ENCODE measurements around the gene APLN.

The APLN gene

DNA sequence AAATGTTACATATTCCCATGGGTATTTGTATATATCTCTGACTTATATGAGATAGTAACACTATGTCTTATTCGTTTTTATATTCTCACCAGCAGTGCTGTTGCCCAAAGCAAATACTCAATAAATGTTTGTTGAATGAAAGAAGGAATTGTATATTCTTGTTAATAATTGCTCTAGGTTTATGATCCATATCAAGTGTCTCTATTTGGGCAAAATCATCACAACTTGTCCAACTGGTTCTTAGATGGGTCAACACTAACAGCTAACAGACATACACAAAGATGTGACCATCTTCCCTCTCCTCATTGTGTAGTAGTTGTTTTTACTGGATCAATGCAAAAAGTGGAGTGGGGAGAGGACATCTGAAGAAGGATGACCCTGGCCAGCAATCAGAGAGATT, 6.6 kb upstream of the APLN start:
- Histone ChIP-seq H3K27ac (replicated peaks) (no peak overlapping the region), H3K27me3 (ENCODE audit: insufficient read depth, poor library complexity, severe bottlenecking) (no peaks in the 10 kb centered on the region), H3K4me3 (replicated peaks; ENCODE audit: insufficient read depth, low read length) (no peak overlapping the region)
- no peak for DNase-seq (ENCODE audit: low read depth in 1 of 2, low spot score in 1 of 2)
- no peak for TF ChIP-seq GABPA (IDR thresholded peaks at IDR 0.05; ENCODE audit: low read depth)
- no peak for TF ChIP-seq SPI1 (IDR thresholded peaks at IDR 0.05; ENCODE audit: borderline replicate concordance, low read depth)
- TF ChIP-seq POLR2AphosphoS5 (IDR thresholded peaks at IDR 0.05; ENCODE audit: low read depth), result no peak
- TF ChIP-seq, protein P1, sequence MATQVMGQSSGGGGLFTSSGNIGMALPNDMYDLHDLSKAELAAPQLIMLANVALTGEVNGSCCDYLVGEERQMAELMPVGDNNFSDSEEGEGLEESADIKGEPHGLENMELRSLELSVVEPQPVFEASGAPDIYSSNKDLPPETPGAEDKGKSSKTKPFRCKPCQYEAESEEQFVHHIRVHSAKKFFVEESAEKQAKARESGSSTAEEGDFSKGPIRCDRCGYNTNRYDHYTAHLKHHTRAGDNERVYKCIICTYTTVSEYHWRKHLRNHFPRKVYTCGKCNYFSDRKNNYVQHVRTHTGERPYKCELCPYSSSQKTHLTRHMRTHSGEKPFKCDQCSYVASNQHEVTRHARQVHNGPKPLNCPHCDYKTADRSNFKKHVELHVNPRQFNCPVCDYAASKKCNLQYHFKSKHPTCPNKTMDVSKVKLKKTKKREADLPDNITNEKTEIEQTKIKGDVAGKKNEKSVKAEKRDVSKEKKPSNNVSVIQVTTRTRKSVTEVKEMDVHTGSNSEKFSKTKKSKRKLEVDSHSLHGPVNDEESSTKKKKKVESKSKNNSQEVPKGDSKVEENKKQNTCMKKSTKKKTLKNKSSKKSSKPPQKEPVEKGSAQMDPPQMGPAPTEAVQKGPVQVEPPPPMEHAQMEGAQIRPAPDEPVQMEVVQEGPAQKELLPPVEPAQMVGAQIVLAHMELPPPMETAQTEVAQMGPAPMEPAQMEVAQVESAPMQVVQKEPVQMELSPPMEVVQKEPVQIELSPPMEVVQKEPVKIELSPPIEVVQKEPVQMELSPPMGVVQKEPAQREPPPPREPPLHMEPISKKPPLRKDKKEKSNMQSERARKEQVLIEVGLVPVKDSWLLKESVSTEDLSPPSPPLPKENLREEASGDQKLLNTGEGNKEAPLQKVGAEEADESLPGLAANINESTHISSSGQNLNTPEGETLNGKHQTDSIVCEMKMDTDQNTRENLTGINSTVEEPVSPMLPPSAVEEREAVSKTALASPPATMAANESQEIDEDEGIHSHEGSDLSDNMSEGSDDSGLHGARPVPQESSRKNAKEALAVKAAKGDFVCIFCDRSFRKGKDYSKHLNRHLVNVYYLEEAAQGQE (IDR thresholded peaks at IDR 0.05; ENCODE audit: insufficient replicate concordance, low read depth), result no peak
- TF ChIP-seq, protein P2, sequence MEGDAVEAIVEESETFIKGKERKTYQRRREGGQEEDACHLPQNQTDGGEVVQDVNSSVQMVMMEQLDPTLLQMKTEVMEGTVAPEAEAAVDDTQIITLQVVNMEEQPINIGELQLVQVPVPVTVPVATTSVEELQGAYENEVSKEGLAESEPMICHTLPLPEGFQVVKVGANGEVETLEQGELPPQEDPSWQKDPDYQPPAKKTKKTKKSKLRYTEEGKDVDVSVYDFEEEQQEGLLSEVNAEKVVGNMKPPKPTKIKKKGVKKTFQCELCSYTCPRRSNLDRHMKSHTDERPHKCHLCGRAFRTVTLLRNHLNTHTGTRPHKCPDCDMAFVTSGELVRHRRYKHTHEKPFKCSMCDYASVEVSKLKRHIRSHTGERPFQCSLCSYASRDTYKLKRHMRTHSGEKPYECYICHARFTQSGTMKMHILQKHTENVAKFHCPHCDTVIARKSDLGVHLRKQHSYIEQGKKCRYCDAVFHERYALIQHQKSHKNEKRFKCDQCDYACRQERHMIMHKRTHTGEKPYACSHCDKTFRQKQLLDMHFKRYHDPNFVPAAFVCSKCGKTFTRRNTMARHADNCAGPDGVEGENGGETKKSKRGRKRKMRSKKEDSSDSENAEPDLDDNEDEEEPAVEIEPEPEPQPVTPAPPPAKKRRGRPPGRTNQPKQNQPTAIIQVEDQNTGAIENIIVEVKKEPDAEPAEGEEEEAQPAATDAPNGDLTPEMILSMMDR (IDR thresholded peaks at IDR 0.05; ENCODE audit: insufficient read depth, low read length), result no peak

DNA sequence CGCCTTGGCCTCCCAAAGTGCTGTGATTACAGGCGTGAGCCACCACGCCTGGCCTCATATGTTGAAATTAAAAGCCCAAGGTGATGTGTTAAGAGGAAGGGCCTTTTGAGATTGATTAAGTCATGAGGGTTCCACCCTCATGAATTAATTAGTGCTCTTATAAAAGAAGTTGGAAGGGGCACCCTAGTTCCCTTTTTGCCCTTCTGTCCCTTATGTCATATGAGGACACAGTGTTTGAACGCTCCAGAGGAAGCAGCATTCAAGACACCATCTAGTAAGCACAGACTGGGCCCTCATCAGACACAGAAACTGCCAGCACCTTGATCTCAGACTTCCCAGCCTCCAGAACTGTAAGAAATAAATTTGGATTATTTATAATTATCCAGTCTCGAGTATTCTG, 5.1 kb upstream of the APLN start:
- no peaks in the 10 kb centered on the region for H3K27me3 ChIP-seq (ENCODE audit: insufficient read depth, poor library complexity, severe bottlenecking)
- H3K4me3 ChIP-seq (replicated peaks; ENCODE audit: insufficient read depth, low read length), result no peak overlapping the region
- TF ChIP-seq, protein P1 (IDR thresholded peaks at IDR 0.05; ENCODE audit: insufficient replicate concordance, low read depth), result no peak
- no peak for TF ChIP-seq SPI1 (IDR thresholded peaks at IDR 0.05; ENCODE audit: borderline replicate concordance, low read depth)
- no peak for TF ChIP-seq GABPA (IDR thresholded peaks at IDR 0.05; ENCODE audit: low read depth)
- TF ChIP-seq, protein P2 (IDR thresholded peaks at IDR 0.05; ENCODE audit: insufficient read depth, low read length), result no peak
- TF ChIP-seq POLR2AphosphoS5 (IDR thresholded peaks at IDR 0.05; ENCODE audit: low read depth), result no peak
- no peak overlapping the region for H3K27ac ChIP-seq (replicated peaks)
- DNase-seq (ENCODE audit: low read depth in 1 of 2, low spot score in 1 of 2), result no peak

DNA sequence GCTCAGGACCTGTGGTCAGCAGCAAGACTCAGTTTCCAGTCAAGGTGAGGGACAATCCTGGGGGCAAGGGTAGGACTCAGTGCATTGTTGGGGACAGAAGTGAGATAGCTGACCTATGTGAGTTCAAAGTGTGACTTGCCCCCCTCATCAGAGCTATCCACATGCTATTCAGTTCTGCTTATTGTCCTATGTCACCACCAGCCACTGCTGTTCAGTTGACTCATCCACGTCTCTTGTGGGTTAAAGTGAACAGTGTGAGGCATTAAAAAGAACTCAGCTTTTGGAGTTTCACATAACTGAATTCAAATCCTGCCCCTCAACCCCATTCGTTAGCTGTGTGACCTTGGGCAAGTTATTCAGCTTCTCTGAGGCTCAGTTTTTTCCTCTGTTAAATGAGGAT, 4.4 kb upstream of the APLN start:
- Histone ChIP-seq H3K27me3 (ENCODE audit: insufficient read depth, poor library complexity, severe bottlenecking) (no peaks in the 10 kb centered on the region), H3K27ac (replicated peaks) (no peak overlapping the region), H3K4me3 (replicated peaks; ENCODE audit: insufficient read depth, low read length) (no peak overlapping the region)
- no peak for DNase-seq (ENCODE audit: low read depth in 1 of 2, low spot score in 1 of 2)
- TF ChIP-seq, protein P1 (IDR thresholded peaks at IDR 0.05; ENCODE audit: insufficient replicate concordance, low read depth), result no peak
- no peak for TF ChIP-seq GABPA (IDR thresholded peaks at IDR 0.05; ENCODE audit: low read depth)
- no peak for TF ChIP-seq SPI1 (IDR thresholded peaks at IDR 0.05; ENCODE audit: borderline replicate concordance, low read depth)
- TF ChIP-seq POLR2AphosphoS5 (IDR thresholded peaks at IDR 0.05; ENCODE audit: low read depth), result no peak
- TF ChIP-seq, protein P2 (IDR thresholded peaks at IDR 0.05; ENCODE audit: insufficient read depth, low read length), result no peak
